HG02759 (cell line): ENCODE measurements around the gene SLC25A22.

Source experiments
- ATAC-seq: cut with Tn5 transposase; IDR thresholded peaks from one replicate; pipeline ENCODE4 v1.9.1; 2021; ENCODE audit warnings: mild to moderate bottlenecking, moderate library complexity; ENCODE audit not compliant: unreplicated experiment

Gene SLC25A22

GRCh38 chr11:774873-775592, 23.0 kb downstream of the SLC25A22 start:
- no peak for ATAC-seq

DNA sequence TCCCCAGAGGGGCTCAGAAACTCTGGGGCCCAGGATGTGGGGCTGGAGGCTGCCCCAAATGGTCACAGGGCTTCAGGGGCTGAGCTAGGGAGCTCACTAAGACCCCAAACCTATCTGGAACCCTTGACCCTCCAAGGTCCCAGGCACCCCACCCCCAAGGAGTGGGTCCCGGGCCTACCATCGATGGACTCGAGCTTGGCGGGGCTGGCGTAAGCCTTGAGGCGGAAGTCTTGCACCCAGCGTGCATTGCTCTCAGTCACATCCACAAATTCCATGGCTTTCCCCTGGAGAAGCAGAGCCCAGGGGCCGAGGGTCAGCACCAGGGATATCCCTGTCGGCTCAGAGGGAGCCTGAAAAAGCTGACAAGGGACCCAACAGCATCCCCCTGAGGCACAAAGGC, 24.3 kb downstream of the SLC25A22 start:
- ATAC-seq: no peak

GRCh38 chr11:773425-773824, 24.7 kb downstream of the SLC25A22 start:
- ATAC-seq: no peak

DNA sequence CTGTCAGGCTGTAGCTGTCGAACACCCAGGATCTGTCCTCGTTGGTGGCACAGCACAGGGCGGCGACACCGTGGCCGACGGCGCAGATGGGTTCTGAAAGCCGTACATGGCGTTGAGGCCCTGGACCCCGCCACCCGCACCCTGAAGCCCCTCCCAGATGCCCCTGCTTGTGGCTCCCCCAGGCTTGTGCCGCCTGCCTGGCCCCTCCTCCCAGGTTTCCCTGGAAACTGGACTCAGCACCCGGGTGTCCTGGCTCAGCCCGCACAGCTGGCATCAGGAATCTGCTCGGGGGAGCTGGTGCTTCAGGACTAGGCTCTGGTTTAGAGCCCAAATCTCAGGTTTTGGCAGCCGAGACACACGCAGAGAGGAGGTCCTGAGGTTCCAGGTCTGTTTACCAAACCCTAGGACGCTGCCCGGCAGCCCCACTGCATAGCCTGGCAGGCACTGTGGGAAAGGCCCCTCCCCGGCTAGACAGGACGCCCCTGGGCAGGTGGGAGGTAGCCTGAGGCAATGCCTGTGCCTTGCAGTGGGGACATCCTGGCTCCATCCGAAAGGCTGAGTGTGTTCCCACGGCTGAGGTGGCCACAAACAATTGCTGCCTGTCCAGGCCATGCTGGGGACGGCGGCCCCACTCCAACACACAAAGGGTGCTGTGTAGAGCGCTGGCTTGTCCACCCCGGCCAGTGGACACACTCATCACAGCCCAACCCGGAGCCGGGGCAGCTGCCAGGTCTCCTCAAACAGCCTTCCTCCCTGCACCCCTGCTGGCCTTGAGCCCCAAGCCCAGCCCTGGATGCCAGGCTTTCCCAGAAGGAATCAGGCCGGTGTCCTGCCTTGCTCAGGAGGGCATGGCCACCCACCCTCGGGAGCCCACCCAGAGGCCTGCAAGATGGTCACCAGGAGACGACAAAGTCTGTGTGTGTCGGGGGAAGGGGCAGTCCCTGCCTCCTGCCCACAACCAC, 25.4 kb downstream of the SLC25A22 start:
- no peak for ATAC-seq

DNA sequence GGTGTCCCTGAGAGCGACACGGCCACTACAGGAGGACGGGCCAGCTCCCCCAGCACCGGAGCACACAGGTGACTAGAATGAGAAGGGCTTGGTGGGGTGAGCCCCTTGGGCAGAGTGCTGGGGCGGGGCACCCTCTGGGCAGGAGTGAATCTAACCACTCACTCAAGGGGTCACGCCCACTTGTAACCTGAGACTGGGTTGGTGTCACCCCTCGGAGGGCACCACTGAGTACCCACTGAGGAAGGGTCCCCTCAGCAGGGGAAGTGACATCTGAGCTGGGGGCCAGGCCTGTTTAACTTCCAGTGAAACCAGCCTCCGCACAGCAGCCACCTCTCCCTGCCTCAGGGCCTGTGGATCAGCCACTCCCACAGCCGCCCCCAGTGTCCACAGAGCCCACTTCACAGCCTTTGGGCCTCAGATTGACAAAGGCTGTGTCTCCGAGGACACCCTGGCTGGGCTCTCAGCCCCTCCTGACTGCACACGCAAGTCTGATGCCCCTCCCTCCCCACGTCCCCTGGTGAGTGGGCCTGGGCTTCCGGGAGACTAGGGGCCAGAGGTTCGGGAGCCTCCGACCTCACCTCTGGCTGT, 26.4 kb downstream of the SLC25A22 start:
- no peak for ATAC-seq

DNA sequence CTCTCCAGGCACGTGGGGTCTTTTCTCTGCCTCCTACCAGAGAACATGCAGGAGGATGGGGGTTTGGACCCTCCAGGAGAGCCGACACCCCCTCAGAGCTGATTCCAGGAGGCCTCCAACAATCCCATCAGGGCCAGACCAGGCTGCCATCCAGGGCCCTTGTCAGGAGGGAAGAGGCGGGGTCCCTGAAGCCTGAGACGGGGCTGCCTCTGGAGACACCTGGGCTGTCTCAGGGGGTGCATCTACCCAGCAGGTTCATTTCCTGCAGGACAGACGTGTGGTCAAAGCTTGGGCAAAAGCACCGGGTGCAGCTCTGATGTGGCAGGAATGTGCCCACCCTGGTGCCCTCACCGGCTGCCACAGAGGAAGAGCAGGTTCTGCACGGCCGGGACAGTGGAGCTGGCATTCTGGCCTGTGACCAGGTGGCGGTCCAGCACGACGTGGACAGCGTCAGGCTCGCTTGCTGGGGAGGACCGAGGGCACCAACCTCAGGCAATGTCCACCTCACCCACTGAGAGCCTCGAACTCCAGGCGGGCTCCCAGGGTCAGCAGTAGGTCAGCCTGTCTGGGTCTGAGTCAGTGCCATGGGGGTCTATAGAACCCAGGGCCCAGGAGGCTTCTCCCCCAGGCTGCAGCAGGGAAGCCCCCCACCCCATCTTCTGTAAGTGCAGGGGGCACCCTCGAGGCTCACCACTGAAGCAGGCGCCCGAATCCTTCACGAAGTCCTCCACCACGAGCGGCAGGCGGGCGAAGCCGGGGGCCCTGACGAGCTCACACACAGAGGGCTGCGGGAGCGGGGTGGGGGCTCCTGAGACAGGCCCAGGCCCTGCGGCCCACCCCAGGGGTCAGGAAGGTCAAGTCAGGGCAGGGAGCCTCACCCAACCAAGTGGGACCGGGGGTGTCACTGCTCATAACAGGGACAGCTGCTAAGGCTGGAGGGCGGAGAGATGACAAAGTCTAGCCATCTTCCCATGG, 27.2 kb downstream of the SLC25A22 start:
- no peak for ATAC-seq

GRCh38 chr11:769887-770641, 28.0 kb downstream of the SLC25A22 start:
- no peak for ATAC-seq

DNA sequence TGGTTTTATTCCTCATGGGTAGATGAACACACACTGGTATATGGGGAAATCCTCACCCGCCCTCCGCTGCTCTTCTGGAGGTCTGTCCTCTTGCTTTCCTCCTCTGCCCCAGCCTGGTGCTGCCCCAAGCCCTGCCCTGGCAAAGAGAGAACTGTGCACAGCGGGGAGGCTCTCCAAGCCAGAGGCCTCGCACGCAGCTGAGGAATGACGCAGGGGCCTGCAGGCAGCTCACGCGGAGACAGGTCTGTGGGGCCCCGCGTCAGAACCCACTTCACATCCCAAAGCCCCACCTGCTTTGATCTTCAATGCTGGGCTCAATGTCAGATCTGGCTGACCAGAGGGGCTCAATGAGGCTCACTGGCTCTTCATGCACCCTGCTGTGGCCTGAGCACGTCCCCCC, 30.8 kb downstream of the SLC25A22 start:
- no peak for ATAC-seq

DNA sequence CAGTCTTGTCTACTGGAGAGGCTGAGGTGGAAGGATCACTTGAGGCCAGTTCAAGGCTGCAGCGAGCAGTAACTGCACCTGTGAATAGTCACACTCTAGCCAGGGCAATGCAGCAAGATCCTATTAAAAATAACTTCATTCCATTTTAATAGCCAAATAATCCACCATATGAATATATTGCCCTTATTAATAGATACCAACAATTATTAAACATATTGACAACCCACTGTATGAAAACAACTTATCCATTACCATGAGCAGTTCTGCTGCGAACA, 31.2 kb downstream of the SLC25A22 start:
- ATAC-seq: no peak

GRCh38 chr11:766106-766935, 31.8 kb downstream of the SLC25A22 start:
- ATAC-seq: no peak

DNA sequence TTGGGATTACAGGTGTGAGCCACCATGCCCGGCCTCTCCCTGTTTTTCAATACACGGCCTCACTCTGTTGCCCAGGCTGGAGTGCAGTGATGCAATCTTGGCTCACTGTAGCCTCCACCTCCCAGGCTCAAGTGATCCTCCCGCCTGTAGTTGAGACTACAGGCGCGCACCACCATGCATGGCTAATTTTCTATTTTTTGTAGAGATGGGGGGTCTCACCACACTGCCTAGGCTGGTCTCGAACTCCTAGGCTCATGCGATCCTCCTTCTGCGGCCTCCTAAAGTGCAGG, 32.3 kb downstream of the SLC25A22 start:
- ATAC-seq: no peak

DNA sequence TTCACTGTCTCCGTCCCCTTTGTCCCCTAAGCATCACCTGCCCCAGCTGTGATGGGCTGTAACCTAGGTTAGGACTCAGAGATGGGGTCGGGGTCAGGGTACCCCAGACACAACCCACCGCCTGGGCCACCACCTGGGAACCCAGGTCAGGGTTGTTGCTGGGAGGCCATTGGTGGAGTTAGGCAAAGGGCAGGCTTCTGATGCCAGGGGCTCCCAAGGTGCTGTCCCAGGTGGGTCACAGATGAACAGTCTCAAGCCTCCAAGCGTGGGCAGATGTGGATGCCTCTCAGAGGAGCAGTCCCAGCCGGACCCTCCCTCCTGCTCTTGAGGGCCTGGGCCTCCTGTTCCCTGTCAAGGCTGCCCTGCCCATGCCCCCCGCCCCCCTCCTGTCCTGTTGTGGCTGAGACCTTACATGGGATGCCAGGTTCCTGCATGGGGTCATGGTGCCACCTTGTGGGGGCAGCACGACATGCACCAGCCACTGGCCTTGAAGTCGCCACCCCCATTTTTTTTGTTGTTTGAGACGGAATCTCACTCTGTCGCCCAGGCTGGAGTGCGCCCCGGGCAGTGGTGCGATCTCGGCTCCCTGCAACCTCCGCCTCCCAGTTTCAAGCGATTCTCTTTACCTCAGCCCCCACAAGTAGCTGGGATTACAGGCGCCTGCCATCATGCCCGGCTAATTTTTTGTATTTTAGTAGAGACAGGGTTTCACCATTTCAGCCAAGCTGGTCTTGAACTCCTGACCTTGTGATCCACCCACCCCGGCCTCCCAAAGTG, 32.9 kb downstream of the SLC25A22 start:
- ATAC-seq: no peak

DNA sequence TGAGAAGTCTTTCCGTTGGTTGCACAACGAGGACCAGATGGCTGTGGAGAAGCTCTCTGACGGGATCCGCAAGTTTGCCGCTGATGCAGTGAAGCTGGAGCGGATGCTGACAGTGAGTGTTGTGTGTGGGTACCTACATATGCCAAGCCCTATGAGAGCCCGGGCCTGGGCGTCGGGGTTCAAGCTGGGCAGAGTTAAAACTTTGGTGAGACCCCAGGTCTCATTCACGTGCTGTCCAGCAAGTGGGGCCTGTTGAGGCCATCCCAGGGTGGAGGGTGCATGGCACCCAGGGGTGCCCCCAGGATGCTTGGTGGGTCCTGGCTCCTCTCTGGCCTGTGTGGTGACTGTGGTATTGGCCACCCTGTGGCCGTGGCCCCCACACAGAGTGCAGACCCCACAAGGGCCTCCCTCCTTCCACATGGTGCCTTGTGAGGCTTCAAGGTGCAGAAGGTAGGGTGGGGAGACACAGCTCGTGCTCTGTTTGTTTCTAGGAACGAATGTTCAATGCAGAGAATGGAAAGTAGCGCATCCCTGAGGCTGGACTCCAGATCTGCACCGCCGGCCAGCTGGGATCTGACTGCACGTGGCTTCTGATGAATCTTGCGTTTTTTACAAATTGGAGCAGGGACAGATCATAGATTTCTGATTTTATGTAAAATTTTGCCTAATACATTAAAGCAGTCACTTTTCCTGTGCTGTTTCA, 33.6 kb downstream of the SLC25A22 start:
- no peak for ATAC-seq

DNA sequence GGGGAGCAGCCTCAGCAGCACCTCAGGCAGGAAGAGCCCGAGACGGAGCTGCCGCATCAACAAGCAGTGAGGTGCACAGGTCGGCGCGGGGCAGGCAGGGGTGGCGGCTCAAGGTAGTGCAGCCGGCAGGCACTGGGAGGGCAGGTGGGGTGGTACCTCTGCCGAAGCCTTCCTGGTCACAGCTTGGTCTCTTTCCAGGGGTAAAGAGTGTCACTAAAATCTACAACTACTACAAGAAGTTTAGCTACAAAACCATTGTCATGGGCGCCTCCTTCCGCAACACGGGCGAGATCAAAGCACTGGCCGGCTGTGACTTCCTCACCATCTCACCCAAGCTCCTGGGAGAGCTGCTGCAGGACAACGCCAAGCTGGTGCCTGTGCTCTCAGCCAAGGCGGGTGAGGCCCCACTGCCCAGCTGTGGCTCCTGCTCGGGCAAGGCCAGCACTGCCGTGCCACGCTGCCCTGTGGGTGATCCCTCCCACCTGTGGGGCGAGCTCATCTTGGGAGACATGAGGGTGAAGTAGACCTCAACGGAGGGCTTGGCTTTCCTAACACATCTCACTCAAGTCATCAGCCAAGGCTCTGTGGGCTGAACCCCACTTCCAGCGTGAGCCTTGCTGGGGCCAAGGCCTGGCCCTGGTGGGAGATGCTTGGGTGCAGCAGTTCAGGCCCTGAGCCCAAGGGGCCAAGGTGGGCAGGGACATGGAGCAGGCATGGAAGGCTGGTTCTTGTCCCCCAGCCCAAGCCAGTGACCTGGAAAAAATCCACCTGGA, 34.3 kb downstream of the SLC25A22 start:
- no peak for ATAC-seq

GRCh38 chr11:763073-763463, 35.0 kb downstream of the SLC25A22 start:
- ATAC-seq: no peak

GRCh38 chr11:762421-763072, 35.5 kb downstream of the SLC25A22 start:
- no peak for ATAC-seq
